ENCODE data around the gene HADHB.
"Not testable (repeated sequence)": the region's sequence is repeated elsewhere in the genome, so short reads cannot be mapped to it uniquely, and the experiment has no call there.

HADHB gene

DNA sequence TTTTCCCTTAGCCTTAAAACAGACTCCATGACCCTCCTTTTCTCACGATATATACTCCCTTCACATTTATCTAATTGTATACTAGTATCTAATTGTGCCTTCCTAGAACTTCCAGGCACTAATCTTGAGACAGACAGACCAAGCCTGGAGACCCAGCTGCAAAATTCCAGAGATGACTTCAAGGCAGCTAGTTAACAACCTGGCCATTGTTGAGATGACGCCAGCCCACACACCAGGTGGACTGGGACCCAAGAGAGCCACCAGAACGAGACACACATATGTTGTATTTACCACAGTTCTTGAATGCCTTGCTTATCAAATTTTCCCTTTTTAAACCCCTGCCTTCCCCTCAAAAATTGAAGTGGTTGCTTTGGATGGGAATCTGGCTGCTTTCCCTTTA, 52.3 kb downstream of the HADHB start:
- no peak for DNase-seq (ENCODE audit: low read depth)

GRCh38 chr2:26298286-26298637, 53.5 kb downstream of the HADHB start:
- DNase-seq (ENCODE audit: low read depth), result no peak

- peak; percentile 26 for DNase-seq (ENCODE audit: low read depth)
Observed at GRCh38 chr2:26298638-26299393, 54.1 kb downstream of the HADHB start.

GRCh38 chr2:26299471-26300101, 54.8 kb downstream of the HADHB start:
- no peak for DNase-seq (ENCODE audit: low read depth)

- DNase-seq (ENCODE audit: low read depth), result no peak
Observed at GRCh38 chr2:26300234-26300925, 55.6 kb downstream of the HADHB start.

- DNase-seq (ENCODE audit: low read depth), result no peak
Observed at GRCh38 chr2:26302846-26303245, 58.1 kb downstream of the HADHB start.

- not testable (repeated sequence) for DNase-seq (ENCODE audit: low read depth)
Observed at GRCh38 chr2:26305094-26305493, 60.4 kb downstream of the HADHB start.

DNA sequence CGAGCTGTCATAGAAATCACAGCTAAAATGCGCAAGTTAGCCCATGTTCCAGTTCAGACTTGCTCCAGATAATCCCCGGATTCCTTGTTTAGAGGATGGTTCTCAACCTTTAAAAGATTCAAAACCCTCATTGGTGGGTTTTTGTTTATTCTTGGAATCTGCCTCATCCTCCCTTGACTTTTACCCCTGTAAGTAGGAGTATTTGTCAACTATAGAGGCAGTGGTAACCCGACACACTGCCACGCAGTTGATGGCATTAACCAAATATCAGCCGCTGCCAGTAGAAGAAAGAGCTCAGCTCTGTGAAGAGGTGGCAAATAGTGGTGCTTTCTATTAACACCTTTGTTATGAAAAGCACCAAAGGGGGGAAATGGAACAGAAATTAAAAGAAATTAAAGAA, 60.8 kb downstream of the HADHB start:
- no peak for DNase-seq (ENCODE audit: low read depth)

GRCh38 chr2:26309921-26310320, 65.2 kb downstream of the HADHB start:
- DNase-seq (ENCODE audit: low read depth), result no peak

DNA sequence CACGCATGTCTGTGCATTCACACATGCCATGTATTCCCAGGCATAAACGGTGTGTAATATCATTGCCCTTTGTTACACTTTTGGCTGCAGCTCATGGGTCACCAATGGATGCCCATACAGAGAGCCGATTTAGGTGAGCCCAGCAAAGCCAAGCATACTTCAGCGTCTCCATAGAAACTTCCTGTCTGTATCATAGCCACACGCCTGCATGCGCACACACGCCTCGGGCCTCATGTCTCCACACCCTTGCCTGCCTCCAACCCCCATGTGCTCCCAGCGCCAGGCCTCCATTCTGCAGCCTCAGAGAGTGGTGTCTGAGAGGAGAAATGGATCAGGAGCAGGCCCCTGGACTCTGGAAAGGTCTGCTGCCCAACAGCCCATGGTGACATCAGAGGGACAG, 67.7 kb downstream of the HADHB start:
- DNase-seq (ENCODE audit: low read depth), result no peak

- no peak for DNase-seq (ENCODE audit: low read depth)
Observed at GRCh38 chr2:26313446-26313845, 68.7 kb downstream of the HADHB start.

DNA sequence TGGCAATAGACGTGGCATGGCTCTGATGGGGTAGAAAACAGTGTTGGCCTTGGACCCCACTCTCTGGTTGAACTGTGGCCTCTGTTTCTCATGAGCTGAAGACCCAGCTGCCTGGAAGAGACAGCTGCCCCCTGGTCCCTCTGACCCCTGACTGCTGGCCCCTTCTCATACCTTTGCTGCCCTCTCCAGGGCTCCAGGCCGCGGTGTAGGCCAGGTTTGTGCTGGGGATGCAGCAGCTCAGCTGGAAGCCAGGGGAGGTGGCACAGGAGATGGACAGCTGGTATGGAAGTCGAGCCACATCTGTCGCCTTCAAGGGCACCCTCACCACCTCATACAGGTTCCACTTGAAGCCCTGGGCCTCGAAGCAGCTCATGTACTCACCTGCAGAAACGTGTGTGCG, 69.5 kb downstream of the HADHB start:
- no peak for DNase-seq (ENCODE audit: low read depth)

GRCh38 chr2:26316041-26316440, 71.3 kb downstream of the HADHB start:
- no peak for DNase-seq (ENCODE audit: low read depth)

- DNase-seq (ENCODE audit: low read depth), result no peak
Observed at GRCh38 chr2:26316845-26317244, 72.1 kb downstream of the HADHB start.

GRCh38 chr2:26317377-26318105, 72.8 kb downstream of the HADHB start:
- DNase-seq (ENCODE audit: low read depth), result no peak

DNA sequence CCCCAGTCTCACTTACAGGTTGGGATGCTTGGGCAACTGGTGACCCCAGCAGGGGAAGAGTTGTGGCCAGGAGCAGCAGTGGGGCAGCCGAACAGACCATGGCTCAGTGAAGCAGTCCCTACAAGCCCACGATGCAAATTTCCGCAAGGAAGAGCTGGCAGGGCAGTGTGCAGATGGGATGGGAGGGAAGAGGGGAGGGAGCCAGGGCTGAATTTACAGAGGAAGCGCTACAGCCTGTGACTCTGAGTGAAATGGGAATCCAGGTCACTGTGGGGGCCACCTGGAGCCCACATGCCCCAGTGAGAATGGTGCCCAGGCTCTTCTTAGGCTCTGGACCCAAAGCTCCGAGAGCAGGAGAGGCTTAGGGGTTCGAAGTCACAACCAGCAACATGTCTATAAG, 74.2 kb downstream of the HADHB start:
- no peak for DNase-seq (ENCODE audit: low read depth)

- DNase-seq (ENCODE audit: low read depth), result not testable (repeated sequence)
Observed at GRCh38 chr2:26324479-26324878, 79.7 kb downstream of the HADHB start.

DNA sequence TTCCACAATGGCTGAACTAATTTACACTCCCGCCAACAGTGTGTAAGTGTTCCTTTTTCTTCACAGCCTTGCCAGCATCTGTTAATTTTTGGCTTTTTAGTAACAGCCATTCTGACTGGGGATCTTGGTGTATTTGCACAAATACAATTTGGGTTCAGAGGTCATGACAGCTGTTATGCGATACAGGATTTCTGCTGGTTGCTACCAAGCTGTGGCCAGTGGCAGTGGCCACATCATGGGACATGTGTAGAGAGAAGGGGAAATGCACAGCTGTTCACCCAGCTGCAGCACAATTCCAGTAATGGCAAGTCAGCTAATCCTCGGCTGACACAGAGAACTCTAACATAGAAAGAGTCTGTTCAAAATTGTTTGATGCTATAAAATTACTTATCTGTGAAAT, 80.2 kb downstream of the HADHB start:
- no peak for DNase-seq (ENCODE audit: low read depth)

- no peak for DNase-seq (ENCODE audit: low read depth)
Observed at GRCh38 chr2:26325851-26326250, 81.1 kb downstream of the HADHB start.

GRCh38 chr2:26326514-26326913, 81.8 kb downstream of the HADHB start:
- no peak for DNase-seq (ENCODE audit: low read depth)

DNA sequence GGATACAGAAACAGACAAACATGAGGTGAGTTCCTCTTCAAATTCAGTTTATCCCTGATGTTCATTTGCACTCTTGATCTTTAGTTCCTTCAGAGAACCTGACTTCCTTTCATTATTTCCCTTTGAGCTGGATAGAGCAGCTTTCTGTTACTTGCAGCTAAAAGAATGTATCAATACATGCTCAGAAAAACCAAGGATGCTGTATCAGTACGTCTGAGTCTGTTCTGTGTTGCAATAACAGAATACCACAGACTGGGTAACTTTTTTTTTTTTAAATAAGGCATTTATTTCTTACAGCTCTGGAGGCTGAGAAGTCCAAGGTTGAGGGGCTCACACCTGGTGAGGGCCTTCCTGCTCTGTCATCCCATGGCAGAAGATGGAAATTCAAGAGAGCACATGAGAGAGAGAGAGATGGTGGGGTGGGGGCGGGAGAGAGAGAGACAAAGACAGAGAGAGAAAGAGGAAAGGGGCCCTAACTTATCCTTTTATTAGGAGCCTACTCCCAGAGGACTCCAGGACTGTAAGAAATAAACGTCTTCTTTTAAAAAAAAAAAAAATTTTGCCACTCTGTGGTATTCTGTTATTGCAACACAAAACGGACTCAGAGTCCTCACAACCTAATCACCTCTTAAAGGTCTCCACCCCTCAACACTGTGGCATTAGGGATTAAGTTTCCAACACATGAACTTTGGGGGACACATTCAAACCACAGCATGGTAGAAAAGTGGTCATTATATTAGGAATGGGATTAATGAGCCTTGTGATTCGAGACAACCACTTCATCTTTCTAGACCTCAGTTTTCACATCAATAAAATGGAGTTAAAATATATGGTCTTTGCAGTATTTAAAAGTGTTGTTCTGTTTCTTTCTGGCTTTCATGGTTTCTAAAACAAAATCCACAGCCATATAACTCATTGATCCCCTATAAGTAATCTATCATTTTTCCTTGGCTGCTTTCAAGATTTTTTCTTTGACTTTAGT, 82.8 kb downstream of the HADHB start:
- no peak for DNase-seq (ENCODE audit: low read depth)

All from activated T-cell treated with anti-CD3 and anti-CD28 coated beads for 48 hours (primary cell).